ENCODE measurements around the gene WDR53. TPM values are rescaled to one million over a fixed set of nuclear protein-coding genes. Genes with fewer than 3 reads are reported as not detected.

WDR53 gene
- total RNA-seq, 2 donors from 2014 or later: 15.1 to 23.0 TPM

- Histone ChIP-seq H3K9me3 (ENCODE audit: control insufficient read depth, low read length) (no peaks in the 10 kb centered on the region), H3K36me3 (ENCODE audit: control insufficient read depth, insufficient read depth, low read length) (no peaks in the 10 kb centered on the region), H3K4me1 (ENCODE audit: control insufficient read depth, insufficient read depth, low read length) (no peaks in the 10 kb centered on the region), H3K27ac (ENCODE audit: low read depth, low read length) (no peak overlapping the region), H3K9ac (ENCODE audit: extremely low read depth, low read length, poor library complexity, severe bottlenecking) (no peak overlapping the region), H3K4me3 (ENCODE audit: low read length) (no peak overlapping the region), H3K27me3 (ENCODE audit: control insufficient read depth, insufficient read depth, low read length, poor library complexity, severe bottlenecking) (no peaks in the 10 kb centered on the region)
- DNase-seq: no peak
- H3K9me3 Mint-ChIP-seq: peaks cover 6% of the 10 kb centered on the region
- no peak overlapping the region for H3K27ac Mint-ChIP-seq
- no peaks in the 10 kb centered on the region for H3K36me3 Mint-ChIP-seq (ENCODE audit: low read depth)
- 72 to 78% methylated on average over 5 of the region's 5 CpGs for WGBS, 2 experiments (ENCODE audit: insufficient coverage in 1 of 2, insufficient read length in 1 of 2)
- no peaks in the 10 kb centered on the region for H3K4me1 Mint-ChIP-seq
- H3K27me3 Mint-ChIP-seq (ENCODE audit: insufficient read depth): no peaks in the 10 kb centered on the region
- no peak overlapping the region for H3K4me3 Mint-ChIP-seq
- TF ChIP-seq CTCF (conservative IDR thresholded peaks at IDR 0.05): no peak
Measured at GRCh38 chr3:196596355-196596754, 28.0 kb upstream of the WDR53 start.

DNA sequence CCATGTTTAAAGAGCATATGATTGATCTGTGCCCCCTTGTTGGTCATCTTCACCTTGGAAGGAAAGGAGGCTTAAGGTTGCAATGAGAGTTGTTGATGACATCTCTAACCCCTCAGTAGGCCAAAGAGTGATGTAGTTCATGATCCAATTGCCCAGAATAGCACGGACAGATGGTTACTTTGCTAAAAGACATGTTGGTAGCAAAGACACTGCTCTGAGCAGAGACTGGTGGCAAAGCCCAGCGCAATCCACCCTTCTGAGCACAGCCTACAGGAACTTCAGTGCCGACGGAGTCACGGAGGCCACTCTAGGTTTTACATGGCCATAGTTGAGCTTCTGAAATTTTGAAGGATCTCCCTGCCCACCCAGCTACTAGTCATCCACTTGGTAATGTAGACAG, 21.9 kb upstream of the WDR53 start:
- Mint-ChIP-seq H3K27ac (no peak overlapping the region), H3K4me1 (peaks cover 18% of the 10 kb centered on the region), H3K4me3 (no peak overlapping the region), H3K9me3 (no peaks in the 10 kb centered on the region), H3K36me3 (ENCODE audit: low read depth) (peaks cover 11% of the 10 kb centered on the region), H3K27me3 (ENCODE audit: insufficient read depth) (no peaks in the 10 kb centered on the region)
- no peak overlapping the region for H3K9ac ChIP-seq (ENCODE audit: extremely low read depth, low read length, poor library complexity, severe bottlenecking)
- H3K36me3 ChIP-seq (ENCODE audit: control insufficient read depth, insufficient read depth, low read length): peaks cover 11% of the 10 kb centered on the region
- H3K9me3 ChIP-seq (ENCODE audit: control insufficient read depth, low read length): no peaks in the 10 kb centered on the region
- no peak for DNase-seq
- 93 to 98% methylated on average over 5 of the region's 5 CpGs for WGBS, 2 experiments (ENCODE audit: insufficient coverage in 1 of 2, insufficient read length in 1 of 2)
- no peak for TF ChIP-seq CTCF (conservative IDR thresholded peaks at IDR 0.05)
- H3K27ac ChIP-seq (ENCODE audit: low read depth, low read length): no peak overlapping the region
- no peaks in the 10 kb centered on the region for H3K4me1 ChIP-seq (ENCODE audit: control insufficient read depth, insufficient read depth, low read length)
- no peaks in the 10 kb centered on the region for H3K27me3 ChIP-seq (ENCODE audit: control insufficient read depth, insufficient read depth, low read length, poor library complexity, severe bottlenecking)
- no peak overlapping the region for H3K4me3 ChIP-seq (ENCODE audit: low read length)

- Mint-ChIP-seq H3K27ac (no peak overlapping the region), H3K27me3 (ENCODE audit: insufficient read depth) (no peaks in the 10 kb centered on the region)
- no peak for DNase-seq
Measured at GRCh38 chr3:196585044-196585757, 16.8 kb upstream of the WDR53 start.

More at GRCh38 chr3:196585044-196585757, 16.8 kb upstream of the WDR53 start:
- H3K36me3 ChIP-seq (ENCODE audit: control insufficient read depth, insufficient read depth, low read length): peaks cover 52% of the 10 kb centered on the region
- H3K4me3 ChIP-seq (ENCODE audit: low read length): peak overlapping the region; percentile 16
- Mint-ChIP-seq H3K36me3 (ENCODE audit: low read depth) (peaks cover 36% of the 10 kb centered on the region), H3K4me1 (peaks cover 24% of the 10 kb centered on the region), H3K4me3 (no peak overlapping the region), H3K9me3 (no peaks in the 10 kb centered on the region)
- TF ChIP-seq CTCF (conservative IDR thresholded peaks at IDR 0.05): no peak
- H3K27me3 ChIP-seq (ENCODE audit: control insufficient read depth, insufficient read depth, low read length, poor library complexity, severe bottlenecking): no peaks in the 10 kb centered on the region
- no peak overlapping the region for H3K27ac ChIP-seq (ENCODE audit: low read depth, low read length)
- H3K4me1 ChIP-seq (ENCODE audit: control insufficient read depth, insufficient read depth, low read length): no peaks in the 10 kb centered on the region
- no peaks in the 10 kb centered on the region for H3K9me3 ChIP-seq (ENCODE audit: control insufficient read depth, low read length)
- WGBS, 2 experiments (ENCODE audit: insufficient coverage in 1 of 2, insufficient read length in 1 of 2): 70 to 89% methylated on average over 2 to 3 of the region's 3 CpGs
- no peak overlapping the region for H3K9ac ChIP-seq (ENCODE audit: extremely low read depth, low read length, poor library complexity, severe bottlenecking)

All from endodermal cell (in vitro differentiated cells).